GM12878 (cell line): ENCODE data around the gene NRBP1.

ENCODE experiments used
- BRCA1 ChIP-seq: IDR thresholded peaks from 2 replicates; pipeline ENCODE4 v1.6.1; 2011; ENCODE audit warnings: low read depth, low read length, improper control_type of control experiment
- HDAC2 ChIP-seq: fragments of 200-600 bp; sonication (generic); IDR thresholded peaks from 2 replicates; pipeline ENCODE4 v1.6.1; 2017
- YY1 ChIP-seq: IDR thresholded peaks from 2 replicates; pipeline ENCODE4 v1.6.1; 2011; ENCODE audit warnings: low read depth, mild to moderate bottlenecking, low read length
- TF ChIP-seq, protein P1 (sequence below), 3 experiments: IDR thresholded peaks in 2 of 3; conservative IDR thresholded peaks in 1 of 3; 2 replicates each; pipeline ENCODE4 v1.5.1; 2011; ENCODE audit warnings: low read depth in 3 of 3, low read length in 3 of 3, mild to moderate bottlenecking in 3 of 3, control low read depth in 2 of 3, moderate library complexity in 2 of 3, inconsistent platforms in 1 of 3, mixed read lengths in 1 of 3; ENCODE audit not compliant: control insufficient read depth in 2 of 3, insufficient read depth in 1 of 3; ENCODE audit errors: extremely low read depth in 1 of 3
- TF ChIP-seq, protein P2 (sequence below): fragments of 450-650 bp; conservative IDR thresholded peaks from 2 replicates; pipeline ENCODE4 v1.6.1; 2017; ENCODE audit warnings: mild to moderate bottlenecking, moderate library complexity

DNA sequence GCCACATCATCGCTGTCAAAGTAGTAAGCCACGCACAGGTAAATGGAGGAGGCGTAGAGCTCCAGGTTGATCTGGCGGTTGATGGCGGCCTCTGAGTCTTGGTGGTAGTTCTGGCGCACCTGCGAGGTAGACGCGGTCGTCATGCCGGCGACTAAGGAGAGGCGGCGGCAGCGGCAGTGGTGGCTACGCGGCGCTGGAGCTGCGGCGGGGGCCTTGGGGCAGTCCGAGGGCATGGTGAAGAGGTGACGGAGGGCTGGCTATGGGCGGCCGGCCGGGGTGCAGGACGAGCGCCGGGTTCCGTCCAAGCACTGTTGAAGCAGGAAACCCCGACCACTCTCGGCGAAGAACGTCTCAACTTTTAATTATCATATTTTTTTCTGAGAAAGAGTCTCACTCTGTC, 35.2 kb upstream of the NRBP1 start:
- TF ChIP-seq BRCA1 (no peak), HDAC2 (no peak), YY1 (no peak)
- TF ChIP-seq, protein P1, sequence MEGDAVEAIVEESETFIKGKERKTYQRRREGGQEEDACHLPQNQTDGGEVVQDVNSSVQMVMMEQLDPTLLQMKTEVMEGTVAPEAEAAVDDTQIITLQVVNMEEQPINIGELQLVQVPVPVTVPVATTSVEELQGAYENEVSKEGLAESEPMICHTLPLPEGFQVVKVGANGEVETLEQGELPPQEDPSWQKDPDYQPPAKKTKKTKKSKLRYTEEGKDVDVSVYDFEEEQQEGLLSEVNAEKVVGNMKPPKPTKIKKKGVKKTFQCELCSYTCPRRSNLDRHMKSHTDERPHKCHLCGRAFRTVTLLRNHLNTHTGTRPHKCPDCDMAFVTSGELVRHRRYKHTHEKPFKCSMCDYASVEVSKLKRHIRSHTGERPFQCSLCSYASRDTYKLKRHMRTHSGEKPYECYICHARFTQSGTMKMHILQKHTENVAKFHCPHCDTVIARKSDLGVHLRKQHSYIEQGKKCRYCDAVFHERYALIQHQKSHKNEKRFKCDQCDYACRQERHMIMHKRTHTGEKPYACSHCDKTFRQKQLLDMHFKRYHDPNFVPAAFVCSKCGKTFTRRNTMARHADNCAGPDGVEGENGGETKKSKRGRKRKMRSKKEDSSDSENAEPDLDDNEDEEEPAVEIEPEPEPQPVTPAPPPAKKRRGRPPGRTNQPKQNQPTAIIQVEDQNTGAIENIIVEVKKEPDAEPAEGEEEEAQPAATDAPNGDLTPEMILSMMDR (IDR thresholded peaks at IDR 0.05 in 2 of 3, conservative IDR thresholded peaks at IDR 0.05 in 1 of 3; ENCODE audit: control insufficient read depth in 2 of 3, extremely low read depth in 1 of 3, insufficient read depth in 1 of 3, low read depth in 3 of 3, low read length in 3 of 3): no peak
- TF ChIP-seq, protein P2, sequence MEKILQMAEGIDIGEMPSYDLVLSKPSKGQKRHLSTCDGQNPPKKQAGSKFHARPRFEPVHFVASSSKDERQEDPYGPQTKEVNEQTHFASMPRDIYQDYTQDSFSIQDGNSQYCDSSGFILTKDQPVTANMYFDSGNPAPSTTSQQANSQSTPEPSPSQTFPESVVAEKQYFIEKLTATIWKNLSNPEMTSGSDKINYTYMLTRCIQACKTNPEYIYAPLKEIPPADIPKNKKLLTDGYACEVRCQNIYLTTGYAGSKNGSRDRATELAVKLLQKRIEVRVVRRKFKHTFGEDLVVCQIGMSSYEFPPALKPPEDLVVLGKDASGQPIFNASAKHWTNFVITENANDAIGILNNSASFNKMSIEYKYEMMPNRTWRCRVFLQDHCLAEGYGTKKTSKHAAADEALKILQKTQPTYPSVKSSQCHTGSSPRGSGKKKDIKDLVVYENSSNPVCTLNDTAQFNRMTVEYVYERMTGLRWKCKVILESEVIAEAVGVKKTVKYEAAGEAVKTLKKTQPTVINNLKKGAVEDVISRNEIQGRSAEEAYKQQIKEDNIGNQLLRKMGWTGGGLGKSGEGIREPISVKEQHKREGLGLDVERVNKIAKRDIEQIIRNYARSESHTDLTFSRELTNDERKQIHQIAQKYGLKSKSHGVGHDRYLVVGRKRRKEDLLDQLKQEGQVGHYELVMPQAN: no peak
